HepG2 (cell line): ENCODE data around the gene SLFNL1. TPM values are rescaled to one million over a fixed set of nuclear protein-coding genes. Genes with fewer than 3 reads are reported as not detected.
A peak's percentile ranks its signal among the peaks of the same experiment; 100 is the strongest.

Experiments
- BRF2 ChIP-seq: sonication (generic); formaldehyde crosslinking; IDR thresholded peaks from 2 replicates; pipeline ENCODE4 v1.8.1; 2022; ENCODE audit warnings: mild to moderate bottlenecking, missing genetic modification reagents
- DMAP1 ChIP-seq: IDR thresholded peaks from 2 replicates; pipeline ENCODE4 v1.6.1; 2016
- GPN1 ChIP-seq: sonication (generic); formaldehyde crosslinking; IDR thresholded peaks from 2 replicates; pipeline ENCODE4 v1.5.1; 2020; ENCODE audit warnings: missing genetic modification reagents, borderline replicate concordance
- NCOR1 ChIP-seq: fragments of 200-600 bp; sonication (generic); IDR thresholded peaks from 2 replicates; pipeline ENCODE4 v1.7.0; 2017; ENCODE audit warnings: antibody characterized with exemption, low read length, borderline replicate concordance
- NRL ChIP-seq: sonication (generic); formaldehyde crosslinking; IDR thresholded peaks from 2 replicates; pipeline ENCODE4 v1.5.0; 2020; ENCODE audit warnings: missing genetic modification reagents, mild to moderate bottlenecking, moderate library complexity, borderline replicate concordance
- PAF1 ChIP-seq: IDR thresholded peaks from 2 replicates; pipeline ENCODE4 v1.6.1; 2016; ENCODE audit warnings: missing genetic modification reagents, missing compliant biosample characterization
- PCBP1 ChIP-seq: fragments of 200-400 bp; formaldehyde crosslinking; IDR thresholded peaks from 2 replicates; pipeline ENCODE4 v1.6.1; 2017; ENCODE audit warnings: mild to moderate bottlenecking, low read depth, low read length, borderline replicate concordance
- RBM39 ChIP-seq: fragments of 200-400 bp; formaldehyde crosslinking; IDR thresholded peaks from one replicate; pipeline ENCODE4 v1.6.1; 2018; ENCODE audit warnings: antibody characterized with exemption, mild to moderate bottlenecking, low read depth, low read length; ENCODE audit not compliant: poor library complexity, severe bottlenecking
- SAFB2 ChIP-seq: sonication (generic); formaldehyde crosslinking; IDR thresholded peaks from 2 replicates; pipeline ENCODE4 v1.5.1; 2020; ENCODE audit warnings: missing genetic modification reagents, low read depth, mild to moderate bottlenecking, borderline replicate concordance
- TERF1 ChIP-seq: sonication (generic); formaldehyde crosslinking; IDR thresholded peaks from 2 replicates; pipeline ENCODE4 v1.8.0; 2022; ENCODE audit warnings: mild to moderate bottlenecking, missing genetic modification reagents, moderate library complexity
- TFDP1 ChIP-seq: IDR thresholded peaks from 2 replicates; pipeline ENCODE4 v1.6.1; 2016; ENCODE audit warnings: missing compliant biosample characterization, missing genetic modification reagents, borderline replicate concordance
- ZFP36 ChIP-seq: fragments of 150-350 bp; IDR thresholded peaks from 2 replicates; pipeline ENCODE4 v1.6.1; 2018; ENCODE audit warnings: borderline replicate concordance, low read length, low read depth; ENCODE audit not compliant: partially characterized antibody
- ZHX1 ChIP-seq: sonication (generic); formaldehyde crosslinking; IDR thresholded peaks from 2 replicates; pipeline ENCODE4 v1.8.1; 2022; ENCODE audit warnings: low read depth, mild to moderate bottlenecking, missing genetic modification reagents
- ZNF251 ChIP-seq: sonication (generic); formaldehyde crosslinking; IDR thresholded peaks from 2 replicates; pipeline ENCODE4 v1.9.0; 2021; ENCODE audit warnings: mild to moderate bottlenecking, missing genetic modification reagents
- ZNF264 ChIP-seq: sonication (generic); formaldehyde crosslinking; IDR thresholded peaks from 2 replicates; pipeline ENCODE4 v1.4.0; 2020; ENCODE audit warnings: missing genetic modification reagents
- ZNF512B ChIP-seq: sonication (generic); formaldehyde crosslinking; IDR thresholded peaks from 2 replicates; pipeline ENCODE4 v1.5.1; 2020; ENCODE audit warnings: missing genetic modification reagents, mild to moderate bottlenecking, borderline replicate concordance
- ZNF766 ChIP-seq: sonication (generic); formaldehyde crosslinking; IDR thresholded peaks from 2 replicates; pipeline ENCODE4 v1.5.0; 2020; ENCODE audit warnings: missing genetic modification reagents, borderline replicate concordance
- polyA plus RNA-seq, 8 experiments: library from polyadenylated mRNA; depleted of rRNA in 3 of 8; stranded (reverse) in 7 of 8; unstranded in 1 of 8; fragments of >200 nt; fragmentation: Illumina TruSeq in 4 of 8; extraction: Trizol in 4 of 8; gene quantifications; 2 replicates each; pipeline versions ENCODE4 v1.2.1 to v1.2.3, GENCODE V29; 2011 to 2016; ENCODE audit warnings: low read depth in 4 of 8, missing spikeins in 1 of 8, mixed read lengths in 1 of 8; ENCODE audit not compliant: insufficient read depth in 1 of 8
- total RNA-seq, 5 experiments: library from RNA; depleted of rRNA; stranded (reverse); fragments of >200 nt; fragmentation: Illumina TruSeq; extraction: Trizol; gene quantifications; 2 replicates each; pipeline ENCODE4 v1.2.3, GENCODE V29; 2016; ENCODE audit warnings: low read depth in 1 of 5
- TF ChIP-seq, protein P1 (sequence below): sonication (generic); formaldehyde crosslinking; IDR thresholded peaks from 2 replicates; pipeline ENCODE4 v1.5.0; 2020; ENCODE audit warnings: missing genetic modification reagents

The SLFNL1 gene
- total and polyA plus RNA-seq, 2 of the 13 experiments (the other 11 are each of a cell fraction or from before 2014, with no cell fraction given): 0.07 to 0.20 TPM

- TF ChIP-seq NCOR1 (no peak), ZNF766 (no peak), BRF2 (CRISPR knock-in tag) (peak; percentile 8; the same call in 1 of the 2 replicates), SAFB2 (CRISPR knock-in tag) (no peak), RBM39 (no peak), ZFP36 (no peak), ZNF264 (CRISPR knock-in tag) (no peak), NRL (0 out of 2 replicates have a peak, but pooled peaks have one; percentile 15), ZHX1 (CRISPR knock-in tag) (no peak), PAF1 (CRISPR knock-in tag) (no peak), ZNF512B (CRISPR knock-in tag) (no peak), GPN1 (CRISPR knock-in tag) (no peak), TERF1 (CRISPR knock-in tag) (no peak), TFDP1 (CRISPR knock-in tag) (peak; percentile 73; the same call in 1 of the 2 replicates), DMAP1 (CRISPR knock-in tag) (peak; percentile 86; the same call in 1 of the 2 replicates), ZNF251 (CRISPR knock-in tag) (no peak), PCBP1 (peak; percentile 25; the same call in 1 of the 2 replicates)
- TF ChIP-seq, protein P1, sequence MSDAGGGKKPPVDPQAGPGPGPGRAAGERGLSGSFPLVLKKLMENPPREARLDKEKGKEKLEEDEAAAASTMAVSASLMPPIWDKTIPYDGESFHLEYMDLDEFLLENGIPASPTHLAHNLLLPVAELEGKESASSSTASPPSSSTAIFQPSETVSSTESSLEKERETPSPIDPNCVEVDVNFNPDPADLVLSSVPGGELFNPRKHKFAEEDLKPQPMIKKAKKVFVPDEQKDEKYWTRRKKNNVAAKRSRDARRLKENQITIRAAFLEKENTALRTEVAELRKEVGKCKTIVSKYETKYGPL: 0 out of 2 replicates have a peak, but pooled peaks have one; percentile 31
Measured at GRCh38 chr1:40979241-40980067, 42.1 kb downstream of the SLFNL1 start, which contains the start of gene CTPS1 (continued).
